ENCODE data around the gene BORCS5.

BORCS5 gene

DNA sequence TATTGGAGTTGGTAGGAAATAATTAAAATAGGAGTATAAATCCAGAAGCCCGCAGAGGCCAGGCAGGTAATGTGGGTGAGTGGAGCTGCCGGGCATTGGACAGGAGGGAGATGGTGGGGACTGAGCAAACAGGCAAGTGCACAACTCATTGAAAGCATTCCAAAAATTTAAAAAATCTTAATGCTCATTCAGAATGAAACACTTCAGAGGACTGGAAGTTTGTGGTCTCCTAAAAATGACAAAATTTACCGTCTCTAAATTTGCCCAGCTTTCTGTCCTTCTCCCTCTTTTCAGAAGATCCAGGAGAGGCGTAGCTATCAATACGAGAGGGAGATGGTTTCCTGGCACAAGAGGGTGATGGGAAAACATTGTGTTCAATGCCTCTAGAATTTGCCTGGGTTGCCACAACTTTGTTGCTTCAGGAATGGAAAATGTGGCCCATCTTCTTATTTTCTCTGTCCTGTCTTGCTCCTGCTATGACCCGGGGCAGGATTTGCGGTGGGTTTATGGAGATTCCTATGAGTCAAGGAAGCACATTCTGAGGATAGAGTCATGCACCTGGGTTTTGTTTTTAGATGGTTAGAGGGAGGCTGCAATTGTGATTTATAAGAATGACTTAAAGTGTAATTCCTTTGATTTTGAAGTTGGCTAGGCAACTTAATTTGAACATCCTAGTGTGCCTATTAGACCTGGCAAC is 72.2 kb downstream of the BORCS5 start:
- DNase-seq (ENCODE audit: low spot score) (peak; percentile 68), FAIRE-seq (no peak)

DNA sequence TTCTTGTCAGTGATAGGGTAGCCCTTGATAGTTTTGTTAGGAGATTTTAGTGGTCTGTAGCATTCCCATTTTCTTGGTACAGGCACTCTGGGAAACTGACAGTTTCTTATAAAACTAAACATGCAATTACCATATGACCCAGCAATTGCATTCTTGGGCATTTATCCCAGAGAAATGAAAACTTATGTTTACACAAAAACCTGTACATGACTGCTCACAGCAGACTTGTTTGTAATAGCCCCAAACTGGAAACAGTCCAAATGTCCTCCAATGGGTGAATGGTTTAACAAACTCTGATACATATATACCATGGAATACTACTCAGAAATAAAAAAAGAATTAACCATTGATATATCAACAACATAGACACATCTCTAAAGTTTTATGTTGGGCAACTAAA is 75.5 kb downstream of the BORCS5 start:
- no peak for FAIRE-seq
- no peak for DNase-seq (ENCODE audit: low spot score)

DNA sequence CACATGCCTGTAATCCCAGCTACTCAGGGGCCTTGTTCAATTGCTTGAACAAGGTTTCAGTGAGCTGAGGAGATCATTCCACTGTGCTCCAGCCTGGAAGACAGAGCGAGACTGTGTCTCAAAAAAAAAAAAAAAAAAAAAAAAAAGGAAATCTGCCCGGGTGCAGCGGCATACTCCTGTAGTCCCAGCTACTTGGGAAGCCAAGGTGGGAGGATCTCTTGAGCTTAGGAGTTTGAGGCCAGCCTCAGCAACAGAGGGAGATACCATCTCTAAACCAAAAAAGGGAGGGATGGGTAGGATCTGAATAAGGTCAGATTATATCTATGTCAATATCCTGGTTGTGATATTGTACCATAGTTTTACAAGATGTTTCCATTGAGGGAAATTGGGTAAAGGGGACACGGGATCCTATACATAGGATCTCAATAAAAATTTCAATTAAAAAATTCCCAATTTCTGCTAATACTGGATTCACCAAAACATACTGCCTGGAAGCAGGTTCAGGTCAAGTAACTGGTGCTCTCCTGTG is 76.4 kb downstream of the BORCS5 start:
- DNase-seq (ENCODE audit: low spot score) (no peak), FAIRE-seq (no peak)

DNA sequence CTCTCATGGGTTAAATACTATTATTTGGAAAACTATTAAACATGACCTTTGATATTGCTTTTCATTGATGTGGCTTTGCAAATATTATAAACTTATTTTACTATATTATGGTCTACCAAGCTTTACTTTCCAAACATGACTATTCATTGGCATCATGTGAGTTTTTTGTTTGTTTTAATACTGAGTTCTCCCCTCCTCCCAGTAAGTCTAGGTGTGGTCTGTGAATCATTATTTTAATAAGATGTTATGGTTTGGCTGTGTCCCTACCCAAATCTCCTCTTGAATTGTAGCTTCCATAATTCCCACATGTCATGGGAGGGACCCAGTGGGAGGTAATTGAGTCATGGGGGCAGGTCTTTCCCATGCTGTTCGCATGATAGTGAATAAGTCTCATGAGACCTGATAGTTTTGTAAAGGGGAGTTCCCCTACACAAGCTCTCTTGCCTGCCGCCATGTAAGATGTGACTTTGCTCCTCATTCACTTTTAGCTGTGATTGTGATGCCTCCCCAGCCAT is 80.0 kb downstream of the BORCS5 start:
- DNase-seq (ENCODE audit: low spot score) (no peak), FAIRE-seq (no peak)

DNA sequence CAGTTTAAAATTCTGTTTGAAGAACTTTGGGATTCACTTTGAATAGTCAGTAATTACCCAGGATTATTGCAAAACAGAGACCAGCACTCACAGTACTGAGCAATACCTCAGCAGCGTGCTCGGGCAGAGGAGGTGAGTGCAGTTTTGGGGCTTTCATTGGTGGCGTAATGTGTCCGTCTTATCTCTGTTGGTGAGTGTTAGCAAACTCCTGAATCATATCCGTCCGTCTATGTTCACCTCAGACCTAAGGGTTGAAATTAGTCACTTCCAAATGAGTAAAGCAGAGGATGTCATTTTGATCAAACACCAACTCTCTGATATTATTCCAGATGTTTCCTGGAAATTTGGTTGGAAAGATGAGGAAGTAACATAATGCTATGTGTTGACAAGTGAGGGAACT is 82.8 kb downstream of the BORCS5 start:
- no peak for DNase-seq (ENCODE audit: low spot score)
- no peak for FAIRE-seq

DNA sequence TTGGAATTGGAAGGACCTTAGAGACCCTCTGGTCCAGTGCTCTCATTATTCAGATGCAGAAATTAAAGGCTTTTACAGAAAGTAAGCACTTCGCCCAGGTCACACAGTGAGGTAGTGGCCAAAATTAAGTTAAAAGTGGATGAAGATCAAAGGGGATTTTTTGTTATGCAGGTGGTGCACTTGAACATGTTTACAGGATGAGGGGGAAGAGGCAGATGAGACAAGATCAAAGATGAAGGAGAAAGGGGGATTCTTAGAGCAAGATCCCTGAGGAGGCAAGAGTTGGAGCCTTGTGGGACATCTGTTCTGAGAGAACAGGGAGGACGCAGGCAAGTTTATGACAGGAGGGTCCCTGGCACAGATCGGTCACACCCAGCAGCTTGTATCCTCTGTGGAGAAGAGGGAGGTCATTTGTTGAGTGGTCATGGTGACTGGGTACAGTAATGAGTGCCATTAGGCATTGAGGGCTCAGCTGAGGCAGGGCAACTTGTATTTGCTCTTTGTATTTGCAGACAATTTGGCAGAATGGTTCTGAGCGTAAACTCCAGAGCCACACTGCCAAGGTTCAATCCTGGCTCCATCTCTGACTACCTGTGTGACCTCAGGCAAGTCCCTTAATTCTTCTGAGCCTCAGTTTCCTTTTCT is 84.0 kb downstream of the BORCS5 start:
- FAIRE-seq: no peak
- no peak for DNase-seq (ENCODE audit: low spot score)

DNA sequence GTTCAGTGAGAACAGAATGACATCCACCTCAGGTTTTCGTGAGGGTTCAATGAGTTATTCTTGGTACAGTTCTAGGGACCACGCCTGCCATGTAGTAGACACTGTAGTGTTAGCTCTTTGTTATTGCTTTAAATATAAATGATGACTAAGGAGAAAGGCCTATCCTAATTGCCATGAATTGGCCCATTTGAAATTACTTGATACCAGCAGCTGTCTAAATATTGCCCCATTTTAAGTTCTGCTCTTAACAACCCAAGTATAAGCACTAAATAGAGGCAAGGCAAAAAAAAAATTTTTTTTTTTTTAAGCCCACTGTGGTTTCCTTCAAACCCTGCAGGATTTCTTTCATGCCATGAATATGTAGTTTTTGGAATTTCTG is 84.5 kb downstream of the BORCS5 start:
- DNase-seq (ENCODE audit: low spot score) (no peak), FAIRE-seq (no peak)

DNA sequence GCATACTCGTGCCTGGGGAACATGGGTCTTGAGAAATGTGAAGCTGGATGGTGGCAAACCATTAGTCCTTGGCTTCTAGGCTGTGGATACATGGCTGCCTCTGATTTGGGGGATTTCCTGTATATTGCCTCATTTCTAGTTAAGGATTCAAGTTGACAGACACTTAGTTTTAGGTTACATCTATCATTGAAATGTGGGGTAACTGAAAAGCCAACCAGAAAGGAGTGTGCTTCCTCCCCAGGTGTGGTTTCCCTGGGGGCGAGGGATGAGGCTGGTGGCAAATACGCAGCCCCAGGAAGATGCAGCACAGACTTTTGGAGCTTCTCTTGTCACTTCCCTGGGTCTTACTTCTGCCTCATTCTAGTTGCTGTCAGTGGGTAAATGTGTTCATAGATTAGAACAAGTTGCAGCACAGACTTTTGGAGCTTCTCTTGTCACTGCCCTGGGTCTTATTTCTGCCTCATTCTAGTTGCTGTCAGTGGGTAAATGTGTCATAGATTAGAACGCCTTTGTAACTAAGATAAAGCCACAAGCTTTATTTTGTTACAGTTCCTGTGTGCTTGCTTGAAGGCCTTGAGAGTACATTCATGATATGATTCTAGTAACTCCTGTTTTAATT is 85.1 kb downstream of the BORCS5 start:
- FAIRE-seq (no peak), DNase-seq (ENCODE audit: low spot score) (no peak)

DNA sequence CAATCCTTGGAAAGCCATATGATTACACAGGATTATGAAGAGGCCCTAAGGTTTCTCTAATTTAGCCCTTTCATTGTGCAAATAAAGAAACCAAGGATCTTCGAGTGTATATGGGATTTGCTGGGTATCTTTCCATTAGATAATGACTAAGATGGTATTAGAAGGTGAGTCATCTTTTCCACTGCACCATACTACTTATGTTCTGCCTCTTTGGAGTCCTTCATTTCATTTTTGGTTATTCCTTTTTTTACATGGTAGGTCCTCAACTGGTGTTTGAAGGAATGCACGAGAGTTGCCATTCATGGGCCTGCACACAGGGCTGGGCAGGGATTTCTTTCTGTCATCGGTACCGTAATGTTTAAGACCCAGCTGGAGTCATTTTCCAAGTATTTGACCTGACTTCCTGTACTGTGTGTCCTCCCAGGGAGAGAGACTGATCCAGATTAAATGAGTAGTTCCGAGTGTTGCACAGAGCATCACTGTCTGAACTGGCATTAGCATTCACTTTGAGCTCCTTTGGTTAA is 85.7 kb downstream of the BORCS5 start:
- DNase-seq (ENCODE audit: low spot score) (peak; percentile 44), FAIRE-seq (no peak)

DNA sequence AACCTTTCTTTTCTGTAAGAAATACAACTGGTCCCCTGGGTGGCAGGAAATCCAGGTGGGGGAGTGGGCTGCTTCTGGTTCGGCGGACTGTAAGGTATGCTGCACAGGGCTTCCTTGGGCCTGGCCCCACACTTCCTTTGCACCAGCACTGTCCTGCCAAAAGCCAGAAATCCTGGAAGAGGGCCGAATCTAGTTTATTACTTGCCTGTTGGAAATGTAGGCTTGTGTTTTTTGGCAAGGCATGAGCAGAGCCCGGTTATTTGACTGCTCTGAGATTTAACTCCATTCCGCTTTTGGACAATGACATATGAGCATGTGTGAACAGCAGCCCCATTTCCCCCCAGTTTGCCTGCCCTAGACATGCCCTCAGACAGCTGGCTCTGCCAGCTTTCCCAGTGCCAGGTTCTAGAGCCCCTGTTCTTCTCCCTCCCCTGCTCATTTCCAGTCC is 86.6 kb downstream of the BORCS5 start:
- FAIRE-seq (no peak), DNase-seq (ENCODE audit: low spot score) (no peak)

DNA sequence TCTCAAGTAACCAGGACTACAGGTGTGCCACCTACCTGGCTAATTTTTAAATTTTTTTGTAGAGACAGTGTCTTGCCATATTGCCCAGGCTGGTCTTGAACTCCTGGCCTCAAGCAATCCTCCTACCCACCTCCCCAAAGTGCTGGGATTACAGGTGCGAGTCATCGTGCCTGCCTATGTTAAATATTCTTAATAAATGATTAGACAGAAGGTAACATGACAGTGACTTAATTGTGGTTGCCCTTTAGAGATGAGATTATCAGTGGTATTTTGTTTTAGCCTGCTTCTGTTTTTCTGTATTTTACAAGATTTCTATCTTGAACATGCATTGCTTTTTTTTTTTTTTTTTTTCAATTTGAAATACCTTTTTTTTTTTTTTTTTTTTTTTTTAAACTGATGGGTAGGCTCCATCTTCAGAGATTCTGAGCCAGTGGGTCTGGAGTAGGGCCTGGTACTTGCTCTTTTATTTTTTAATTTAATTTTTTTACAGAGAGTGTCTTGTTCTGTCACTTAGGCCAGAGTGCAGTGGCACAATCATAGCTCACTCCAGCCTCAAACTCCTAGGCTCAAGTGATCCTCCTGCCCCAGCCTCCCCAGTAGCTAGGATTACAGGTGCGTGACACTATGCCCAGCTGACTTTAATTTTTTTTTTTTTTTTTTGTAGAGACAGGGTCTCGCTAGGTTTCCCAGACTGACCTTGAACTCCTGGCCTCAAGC is 88.4 kb downstream of the BORCS5 start:
- FAIRE-seq (no peak), DNase-seq (ENCODE audit: low spot score) (no peak)

DNA sequence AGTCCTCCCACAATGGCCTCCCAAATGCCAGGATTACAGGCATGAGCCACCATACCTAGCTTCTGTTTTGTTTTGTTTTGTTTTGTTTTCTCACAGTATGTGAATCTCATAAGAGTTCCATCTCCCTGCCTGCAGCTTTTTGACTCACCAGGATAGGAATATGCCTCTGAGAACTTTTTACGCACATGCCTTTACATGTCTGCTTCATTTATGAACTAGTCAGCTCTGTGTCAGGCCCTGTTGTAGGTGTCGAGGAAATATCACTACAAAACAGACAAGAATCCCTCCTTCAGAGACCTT is 89.0 kb downstream of the BORCS5 start:
- DNase-seq (ENCODE audit: low spot score) (no peak), FAIRE-seq (no peak)

DNA sequence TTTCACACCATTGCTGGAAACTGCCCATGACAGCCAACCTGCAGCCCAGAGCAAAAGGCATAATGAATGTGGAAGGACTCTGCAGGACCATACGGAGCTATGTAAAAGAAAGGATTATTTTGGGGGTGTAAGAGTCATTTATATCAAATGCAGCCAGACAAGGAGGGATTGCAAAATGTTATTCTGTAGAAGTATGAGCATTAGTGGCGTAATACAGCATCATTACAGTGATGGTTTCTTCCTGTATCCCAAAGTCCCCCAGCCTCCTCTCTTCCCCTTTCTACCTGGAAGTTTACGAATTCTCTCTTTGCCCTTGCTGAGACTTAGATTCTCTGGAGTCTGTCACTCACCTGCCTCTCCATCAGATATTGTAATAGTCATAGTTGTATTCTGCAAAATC is 89.9 kb downstream of the BORCS5 start:
- no peak for FAIRE-seq
- DNase-seq (ENCODE audit: low spot score): no peak

DNA sequence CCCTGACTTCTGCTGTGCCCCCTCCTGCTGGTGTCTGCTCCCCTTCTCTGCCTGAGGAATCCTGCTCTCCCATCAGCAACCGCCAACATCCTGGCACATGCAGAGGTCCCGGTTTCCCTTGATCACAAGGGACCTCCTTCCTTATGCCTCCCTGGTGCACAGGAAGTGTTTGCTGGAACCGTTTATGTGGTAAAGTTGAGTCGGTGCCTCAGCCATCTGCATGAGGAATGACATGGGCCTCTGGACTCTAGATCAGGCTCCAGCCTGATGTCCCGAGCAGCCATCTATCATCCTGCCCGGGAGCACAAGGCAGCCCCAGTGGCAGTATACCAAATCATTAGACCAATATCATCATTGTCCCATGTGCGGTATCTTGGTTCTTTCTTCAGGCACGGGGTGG is 90.4 kb downstream of the BORCS5 start:
- DNase-seq (ENCODE audit: low spot score): no peak
- FAIRE-seq: no peak

DNA sequence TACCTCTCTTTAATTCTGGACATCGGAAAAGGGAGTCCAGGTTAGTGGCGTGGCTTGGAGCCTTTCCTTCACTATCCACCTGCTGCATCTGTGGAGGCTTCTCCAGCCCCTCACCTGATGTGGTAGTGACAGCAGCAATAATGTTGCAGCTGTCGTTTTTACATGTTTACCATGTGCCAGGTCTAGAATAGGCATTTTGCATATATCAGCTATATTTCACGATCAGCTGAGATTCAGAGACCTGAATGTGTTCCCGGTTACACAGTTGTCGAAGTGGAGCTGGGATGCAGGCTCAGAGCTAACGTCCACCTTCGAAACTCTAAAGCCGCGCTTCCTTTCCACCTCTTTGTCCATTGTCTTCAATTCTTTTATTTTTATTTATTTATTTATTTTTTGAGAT is 91.0 kb downstream of the BORCS5 start:
- no peak for FAIRE-seq
- no peak for DNase-seq (ENCODE audit: low spot score)

DNA sequence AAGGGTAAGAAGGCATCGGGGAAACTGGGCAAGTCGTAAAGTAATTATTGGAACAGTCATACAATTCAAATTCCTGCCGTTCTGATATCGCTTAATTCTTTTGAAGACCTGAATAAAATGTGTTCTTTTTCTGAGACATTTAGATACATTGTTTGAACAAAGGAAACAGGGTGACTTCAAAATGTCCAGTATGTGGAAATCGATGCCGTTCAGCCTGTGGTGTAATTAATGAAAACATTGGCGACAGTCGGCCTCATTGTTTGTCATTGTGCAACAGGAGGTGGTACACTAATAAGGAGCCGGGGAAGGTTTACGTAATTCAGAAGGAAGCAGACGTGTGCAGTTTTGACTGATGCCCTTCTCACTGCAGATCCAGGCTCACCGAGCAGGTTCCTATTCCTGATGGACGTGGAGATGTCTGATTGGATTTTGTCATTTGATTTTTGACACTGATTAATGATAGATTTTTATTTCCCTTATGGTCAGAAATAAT is 92.7 kb downstream of the BORCS5 start:
- FAIRE-seq (no peak), DNase-seq (ENCODE audit: low spot score) (no peak)

DNA sequence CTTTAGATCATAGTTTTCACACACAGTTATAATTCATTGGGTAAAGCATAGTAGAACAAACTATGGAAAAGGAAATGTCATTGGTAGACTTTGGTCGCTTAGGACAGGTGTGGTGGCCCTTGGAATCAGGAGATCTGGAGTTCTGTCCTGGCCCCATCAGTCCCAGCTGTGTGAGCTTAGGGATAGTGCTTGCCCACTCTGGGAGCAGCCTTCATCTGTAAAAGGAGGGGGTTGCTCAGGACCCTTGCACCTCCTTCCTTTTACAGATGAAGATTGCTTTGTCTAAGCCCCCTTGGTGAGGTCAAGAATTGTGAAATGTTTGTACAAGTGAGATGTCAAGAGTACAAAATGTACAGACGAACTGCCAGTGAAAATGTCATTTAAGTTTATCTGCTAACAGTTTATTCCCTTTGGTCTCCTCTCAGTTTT is 93.2 kb downstream of the BORCS5 start:
- no peak for DNase-seq (ENCODE audit: low spot score)
- FAIRE-seq: no peak

DNA sequence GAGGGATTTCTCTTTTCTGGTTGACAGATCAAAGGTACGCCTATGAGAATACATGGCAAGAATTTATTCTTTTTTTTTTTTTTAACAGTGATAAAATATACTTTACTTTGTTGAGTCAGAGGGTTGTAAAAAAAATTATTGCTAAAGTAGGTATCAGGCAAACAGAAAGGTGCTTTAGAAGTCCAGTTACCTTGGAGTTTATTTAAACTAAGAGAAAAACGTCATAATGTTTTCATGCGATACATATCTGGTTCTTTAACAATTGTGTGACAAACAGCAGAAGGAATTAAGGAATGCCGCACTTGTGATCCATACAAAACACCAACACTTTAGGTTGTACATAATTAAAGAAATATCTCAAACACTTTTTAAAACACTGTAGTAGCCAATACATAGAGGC is 94.2 kb downstream of the BORCS5 start:
- DNase-seq (ENCODE audit: low spot score) (no peak), FAIRE-seq (no peak)

DNA sequence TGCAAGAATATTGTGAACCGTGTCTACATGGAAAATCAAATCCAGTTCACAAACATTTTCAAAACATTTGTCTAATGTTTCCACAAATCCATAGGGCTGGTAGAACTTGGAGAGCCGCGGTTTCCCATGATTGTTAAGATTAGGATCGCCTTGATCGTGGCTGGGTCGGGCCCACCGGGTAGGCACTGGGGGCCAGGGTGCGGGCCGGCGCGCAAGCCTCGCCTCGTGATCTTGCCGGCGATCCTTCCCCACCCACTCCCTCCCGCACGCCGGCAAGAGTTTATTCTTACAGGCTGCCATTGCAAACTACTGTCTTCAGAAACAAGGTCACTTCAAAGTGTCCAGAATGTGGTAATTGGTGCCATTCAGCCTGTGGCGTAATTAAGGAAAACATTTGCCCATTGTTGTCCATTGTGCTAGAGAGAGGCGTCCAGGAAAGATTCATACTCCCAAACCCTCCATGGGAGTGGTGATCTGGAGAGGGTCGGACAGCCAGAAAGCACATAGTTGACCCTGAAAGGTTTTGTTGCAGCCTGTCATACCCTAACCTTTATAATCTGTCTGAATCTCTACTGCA is 95.5 kb downstream of the BORCS5 start:
- DNase-seq (ENCODE audit: low spot score): no peak
- FAIRE-seq: peak; percentile 83

DNA sequence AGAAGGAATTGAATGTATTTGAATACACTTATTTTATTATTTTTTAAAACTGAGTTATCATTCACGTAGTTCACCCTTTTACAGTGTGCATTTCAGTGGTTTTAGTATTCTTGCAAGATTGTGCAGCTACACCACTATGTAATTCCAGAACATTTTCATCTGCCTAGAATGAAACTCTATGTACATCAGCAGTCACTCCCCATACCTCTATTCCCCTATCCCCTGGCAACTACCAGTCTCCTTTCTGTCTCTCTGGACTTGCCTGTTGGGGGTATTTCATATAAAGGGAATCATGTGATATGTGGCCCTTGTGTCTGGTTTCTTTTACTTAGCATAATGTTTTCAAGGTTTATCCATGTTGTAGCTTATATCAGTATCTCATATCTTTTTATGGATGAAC is 96.8 kb downstream of the BORCS5 start:
- FAIRE-seq: peak; percentile 63

DNA sequence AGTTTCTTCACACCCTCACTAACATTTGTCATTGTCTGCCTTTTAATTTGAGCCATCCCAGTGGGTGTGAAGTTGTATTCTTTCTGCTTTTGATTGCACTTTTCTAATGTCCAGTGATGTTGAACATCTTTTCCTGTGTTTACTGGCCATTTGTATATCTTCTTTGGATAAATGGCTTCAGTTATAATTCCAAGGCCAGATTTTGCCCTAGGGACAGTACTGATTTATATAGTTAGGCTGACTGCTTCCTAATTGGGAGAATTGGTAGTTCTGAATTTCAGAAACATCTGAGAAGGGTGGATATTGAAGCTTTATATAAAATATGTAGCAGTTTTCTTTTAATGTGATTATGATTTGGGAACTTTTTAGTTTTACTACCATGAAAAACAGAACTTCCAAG is 97.4 kb downstream of the BORCS5 start:
- DNase-seq (ENCODE audit: low spot score) (no peak), FAIRE-seq (peak; percentile 70)

More for the DNA sequence above, 96.8 kb downstream of the BORCS5 start:
- DNase-seq (ENCODE audit: low spot score): no peak
